ENCODE measurements around the gene ALDH5A1.

The ALDH5A1 gene

GRCh38 chr6:24545691-24546090 lies 50.9 kb downstream of the ALDH5A1 start:
- no peak overlapping the region for H3K27ac ChIP-seq (ENCODE audit: low read depth, low read length)
- H3K79me2 ChIP-seq (ENCODE audit: control insufficient read depth, insufficient read depth, low read length, unreplicated experiment) = no peaks in the 10 kb centered on the region
- no peaks in the 10 kb centered on the region for H3K36me3 ChIP-seq (ENCODE audit: insufficient read depth, low read length)
- H3K4me3 ChIP-seq (ENCODE audit: low read depth, low read length) = no peak overlapping the region
- H3K4me1 ChIP-seq (ENCODE audit: control insufficient read depth, insufficient read depth, low read length, unreplicated experiment) = no peaks in the 10 kb centered on the region
- H3K27me3 ChIP-seq (ENCODE audit: insufficient read depth, low read length) = peaks cover 22% of the 10 kb centered on the region
- H2AFZ ChIP-seq (ENCODE audit: low read length, unreplicated experiment) = no peak overlapping the region

- H3K79me2 ChIP-seq (ENCODE audit: control insufficient read depth, insufficient read depth, low read length, unreplicated experiment) = no peaks in the 10 kb centered on the region
- no peak overlapping the region for H3K27ac ChIP-seq (ENCODE audit: low read depth, low read length)
- H3K4me3 ChIP-seq (ENCODE audit: low read depth, low read length) = no peak overlapping the region
- H3K36me3 ChIP-seq (ENCODE audit: insufficient read depth, low read length) = no peaks in the 10 kb centered on the region
- H2AFZ ChIP-seq (ENCODE audit: low read length, unreplicated experiment) = no peak overlapping the region
- peaks cover 22% of the 10 kb centered on the region for H3K27me3 ChIP-seq (ENCODE audit: insufficient read depth, low read length)
- no peaks in the 10 kb centered on the region for H3K4me1 ChIP-seq (ENCODE audit: control insufficient read depth, insufficient read depth, low read length, unreplicated experiment)
These were observed 51.7 kb downstream of the ALDH5A1 start for GRCh38 chr6:24546439-24546838.

- H3K4me3 ChIP-seq (ENCODE audit: low read depth, low read length) = no peak overlapping the region
- H3K27ac ChIP-seq (ENCODE audit: low read depth, low read length) = no peak overlapping the region
- H3K27me3 ChIP-seq (ENCODE audit: insufficient read depth, low read length) = peaks cover 22% of the 10 kb centered on the region
- H3K79me2 ChIP-seq (ENCODE audit: control insufficient read depth, insufficient read depth, low read length, unreplicated experiment) = no peaks in the 10 kb centered on the region
- no peaks in the 10 kb centered on the region for H3K4me1 ChIP-seq (ENCODE audit: control insufficient read depth, insufficient read depth, low read length, unreplicated experiment)
- H3K36me3 ChIP-seq (ENCODE audit: insufficient read depth, low read length) = no peaks in the 10 kb centered on the region
- H2AFZ ChIP-seq (ENCODE audit: low read length, unreplicated experiment) = no peak overlapping the region
These were observed 52.5 kb downstream of the ALDH5A1 start for GRCh38 chr6:24547243-24547642.

- H3K4me1 ChIP-seq (ENCODE audit: control insufficient read depth, insufficient read depth, low read length, unreplicated experiment) = no peaks in the 10 kb centered on the region
- H3K36me3 ChIP-seq (ENCODE audit: insufficient read depth, low read length) = no peaks in the 10 kb centered on the region
- H3K27me3 ChIP-seq (ENCODE audit: insufficient read depth, low read length) = peaks cover 22% of the 10 kb centered on the region
- H2AFZ ChIP-seq (ENCODE audit: low read length, unreplicated experiment) = no peak overlapping the region
- no peaks in the 10 kb centered on the region for H3K79me2 ChIP-seq (ENCODE audit: control insufficient read depth, insufficient read depth, low read length, unreplicated experiment)
- H3K27ac ChIP-seq (ENCODE audit: low read depth, low read length) = no peak overlapping the region
- no peak overlapping the region for H3K4me3 ChIP-seq (ENCODE audit: low read depth, low read length)
These were observed 54.4 kb downstream of the ALDH5A1 start for GRCh38 chr6:24549158-24549557.

DNA sequence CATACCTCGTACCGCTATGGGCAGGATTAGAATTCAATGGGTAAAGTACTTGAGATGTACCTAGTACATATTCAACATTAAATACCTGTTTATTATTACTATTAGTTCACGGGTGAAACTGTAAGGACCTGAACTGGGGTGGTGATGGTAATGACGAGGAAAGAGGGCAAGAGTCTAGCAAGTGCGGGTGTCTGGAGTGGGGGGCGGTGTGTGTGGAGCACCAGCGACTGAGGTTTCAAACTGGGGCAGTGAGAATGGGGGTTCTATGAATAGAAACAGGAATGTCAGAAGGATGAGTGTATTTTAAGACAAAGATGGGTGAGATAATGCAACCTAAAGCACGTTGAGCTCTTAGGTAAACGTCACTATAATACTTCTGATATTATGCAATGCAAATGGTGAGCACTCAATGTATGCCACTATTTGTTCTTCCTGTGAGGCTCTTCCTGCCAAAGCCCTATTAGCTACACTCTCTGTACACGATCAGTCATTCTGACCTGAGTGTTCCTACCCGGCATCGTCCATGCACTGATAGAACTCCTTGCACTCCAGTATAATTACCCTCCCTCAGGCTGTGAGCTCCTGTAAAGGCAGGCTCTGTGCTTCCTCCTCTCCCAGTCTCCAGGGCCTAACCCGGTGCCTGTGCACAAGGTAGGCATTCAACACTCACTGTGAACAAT lies 55.0 kb downstream of the ALDH5A1 start:
- Histone ChIP-seq H2AFZ (ENCODE audit: low read length, unreplicated experiment) (no peak overlapping the region), H3K27ac (ENCODE audit: low read depth, low read length) (no peak overlapping the region), H3K79me2 (ENCODE audit: control insufficient read depth, insufficient read depth, low read length, unreplicated experiment) (no peaks in the 10 kb centered on the region), H3K36me3 (ENCODE audit: insufficient read depth, low read length) (no peaks in the 10 kb centered on the region), H3K4me1 (ENCODE audit: control insufficient read depth, insufficient read depth, low read length, unreplicated experiment) (no peaks in the 10 kb centered on the region), H3K27me3 (ENCODE audit: insufficient read depth, low read length) (peaks cover 22% of the 10 kb centered on the region), H3K4me3 (ENCODE audit: low read depth, low read length) (no peak overlapping the region)

- Histone ChIP-seq H3K27ac (ENCODE audit: low read depth, low read length) (no peak overlapping the region), H3K36me3 (ENCODE audit: insufficient read depth, low read length) (no peaks in the 10 kb centered on the region)
These were observed 56.4 kb downstream of the ALDH5A1 start for GRCh38 chr6:24551139-24551538.

GRCh38 chr6:24554474-24554873 lies 59.7 kb downstream of the ALDH5A1 start:
- H3K79me2 ChIP-seq (ENCODE audit: control insufficient read depth, insufficient read depth, low read length, unreplicated experiment) = no peaks in the 10 kb centered on the region
- H3K4me1 ChIP-seq (ENCODE audit: control insufficient read depth, insufficient read depth, low read length, unreplicated experiment) = no peaks in the 10 kb centered on the region
- no peaks in the 10 kb centered on the region for H3K36me3 ChIP-seq (ENCODE audit: insufficient read depth, low read length)
- H3K4me3 ChIP-seq (ENCODE audit: low read depth, low read length) = no peak overlapping the region
- H3K27me3 ChIP-seq (ENCODE audit: insufficient read depth, low read length) = peaks cover 4% of the 10 kb centered on the region; the same call in 1 of the 2 replicates
- no peak overlapping the region for H3K27ac ChIP-seq (ENCODE audit: low read depth, low read length)
- no peak overlapping the region for H2AFZ ChIP-seq (ENCODE audit: low read length, unreplicated experiment)

More at GRCh38 chr6:24551139-24551538, 56.4 kb downstream of the ALDH5A1 start:
- Histone ChIP-seq H2AFZ (ENCODE audit: low read length, unreplicated experiment) (no peak overlapping the region), H3K79me2 (ENCODE audit: control insufficient read depth, insufficient read depth, low read length, unreplicated experiment) (no peaks in the 10 kb centered on the region), H3K27me3 (ENCODE audit: insufficient read depth, low read length) (peaks cover 20% of the 10 kb centered on the region), H3K4me3 (ENCODE audit: low read depth, low read length) (no peak overlapping the region), H3K4me1 (ENCODE audit: control insufficient read depth, insufficient read depth, low read length, unreplicated experiment) (no peaks in the 10 kb centered on the region)

DNA sequence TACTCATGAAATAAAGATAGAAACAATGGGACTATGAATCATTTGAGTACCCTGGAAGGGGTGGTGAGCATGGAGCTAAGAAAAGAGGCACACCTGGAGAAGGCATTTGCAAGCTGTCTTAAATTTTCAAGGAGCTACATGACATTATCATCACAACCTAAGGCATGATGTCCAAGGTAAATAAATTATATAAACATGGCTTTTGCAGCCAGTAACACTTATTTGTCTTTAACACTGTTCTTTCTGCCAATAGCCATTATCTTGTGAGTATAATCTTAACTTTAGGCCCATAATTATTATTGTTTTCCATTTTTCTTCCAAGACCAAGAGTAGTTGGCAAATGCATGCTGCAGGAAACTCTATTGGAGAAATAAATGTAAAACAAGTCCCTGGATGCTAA lies 63.7 kb downstream of the ALDH5A1 start:
- no peaks in the 10 kb centered on the region for H3K36me3 ChIP-seq (ENCODE audit: insufficient read depth, low read length)
- H2AFZ ChIP-seq (ENCODE audit: low read length, unreplicated experiment) = no peak overlapping the region
- H3K27ac ChIP-seq (ENCODE audit: low read depth, low read length) = no peak overlapping the region
- H3K4me1 ChIP-seq (ENCODE audit: control insufficient read depth, insufficient read depth, low read length, unreplicated experiment) = no peaks in the 10 kb centered on the region
- peaks cover 16% of the 10 kb centered on the region; the same call in 1 of the 2 replicates for H3K27me3 ChIP-seq (ENCODE audit: insufficient read depth, low read length)
- no peak overlapping the region for H3K4me3 ChIP-seq (ENCODE audit: low read depth, low read length)
- H3K79me2 ChIP-seq (ENCODE audit: control insufficient read depth, insufficient read depth, low read length, unreplicated experiment) = no peaks in the 10 kb centered on the region

GRCh38 chr6:24564081-24564480 lies 69.3 kb downstream of the ALDH5A1 start:
- Histone ChIP-seq H3K79me2 (ENCODE audit: control insufficient read depth, insufficient read depth, low read length, unreplicated experiment) (no peaks in the 10 kb centered on the region), H2AFZ (ENCODE audit: low read length, unreplicated experiment) (no peak overlapping the region), H3K4me3 (ENCODE audit: low read depth, low read length) (no peak overlapping the region), H3K36me3 (ENCODE audit: insufficient read depth, low read length) (no peaks in the 10 kb centered on the region), H3K27me3 (ENCODE audit: insufficient read depth, low read length) (peaks cover 27% of the 10 kb centered on the region), H3K27ac (ENCODE audit: low read depth, low read length) (no peak overlapping the region), H3K4me1 (ENCODE audit: control insufficient read depth, insufficient read depth, low read length, unreplicated experiment) (no peaks in the 10 kb centered on the region)

DNA sequence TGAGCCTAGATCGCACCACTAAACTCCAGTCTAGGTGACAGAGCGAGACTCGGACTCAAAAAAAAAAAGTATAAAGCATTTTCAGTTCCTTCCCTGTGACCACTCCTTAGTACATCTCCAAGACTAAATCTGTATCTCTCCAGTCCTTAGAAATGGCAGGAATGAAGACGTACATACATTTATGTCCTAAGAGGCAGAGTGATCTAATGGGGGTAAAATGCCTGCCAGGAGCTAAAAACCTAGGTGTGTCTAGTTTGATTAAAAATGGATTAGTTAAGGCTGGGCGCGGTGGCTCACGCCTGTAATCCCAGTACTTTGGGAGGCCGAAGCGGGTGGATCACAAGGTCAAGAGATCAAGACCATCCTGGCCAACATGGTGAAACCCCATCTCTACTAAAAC lies 70.4 kb downstream of the ALDH5A1 start:
- Histone ChIP-seq H2AFZ (ENCODE audit: low read length, unreplicated experiment) (no peak overlapping the region), H3K4me3 (ENCODE audit: low read depth, low read length) (no peak overlapping the region), H3K27me3 (ENCODE audit: insufficient read depth, low read length) (peaks cover 32% of the 10 kb centered on the region)

DNA sequence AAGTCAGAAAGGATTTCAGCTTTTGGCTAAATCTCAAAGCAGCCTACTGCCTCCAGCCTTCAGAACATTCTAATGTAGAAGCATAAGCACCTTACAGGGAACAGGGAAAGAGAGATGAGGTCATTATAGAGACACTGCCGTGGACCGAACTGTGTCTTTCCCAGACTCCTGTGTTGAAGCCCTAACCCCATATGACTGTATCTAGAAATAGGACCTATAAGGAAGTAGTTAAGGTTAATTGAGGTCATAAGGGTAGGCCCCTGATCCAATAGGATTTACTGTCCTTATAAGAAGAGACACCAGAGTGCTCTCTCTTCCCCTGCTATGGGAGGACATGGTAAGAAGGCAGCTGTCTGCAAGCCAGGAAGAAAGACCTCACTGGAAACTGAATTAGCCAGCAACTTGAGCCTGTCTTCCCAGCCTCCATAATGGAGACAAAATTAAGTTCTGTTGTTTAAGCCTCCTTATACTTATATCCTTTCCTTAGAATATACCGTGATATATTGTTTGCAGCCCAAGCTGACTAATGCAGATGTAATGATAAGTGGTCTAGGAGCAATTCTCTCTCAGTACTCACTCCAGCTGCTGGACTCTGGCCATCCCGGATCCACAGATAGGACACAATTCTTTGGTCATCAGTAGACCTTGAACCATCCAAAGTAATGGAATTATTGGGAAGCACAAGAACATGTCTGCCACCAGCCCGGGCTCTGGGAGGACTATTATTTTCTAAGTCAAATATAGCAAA lies 71.4 kb downstream of the ALDH5A1 start:
- Histone ChIP-seq H2AFZ (ENCODE audit: low read length, unreplicated experiment) (no peak overlapping the region), H3K4me1 (ENCODE audit: control insufficient read depth, insufficient read depth, low read length, unreplicated experiment) (no peaks in the 10 kb centered on the region), H3K27ac (ENCODE audit: low read depth, low read length) (no peak overlapping the region), H3K36me3 (ENCODE audit: insufficient read depth, low read length) (no peaks in the 10 kb centered on the region), H3K4me3 (ENCODE audit: low read depth, low read length) (no peak overlapping the region), H3K79me2 (ENCODE audit: control insufficient read depth, insufficient read depth, low read length, unreplicated experiment) (no peaks in the 10 kb centered on the region), H3K27me3 (ENCODE audit: insufficient read depth, low read length) (peaks cover 22% of the 10 kb centered on the region)

More for the DNA sequence above, 70.4 kb downstream of the ALDH5A1 start:
- Histone ChIP-seq H3K4me1 (ENCODE audit: control insufficient read depth, insufficient read depth, low read length, unreplicated experiment) (no peaks in the 10 kb centered on the region), H3K36me3 (ENCODE audit: insufficient read depth, low read length) (no peaks in the 10 kb centered on the region), H3K79me2 (ENCODE audit: control insufficient read depth, insufficient read depth, low read length, unreplicated experiment) (no peaks in the 10 kb centered on the region), H3K27ac (ENCODE audit: low read depth, low read length) (no peak overlapping the region)

All from ACC112 (cell line).